GM18508 (cell line): ENCODE measurements around the gene SLC10A7.

Experiments
- ATAC-seq: cut with Tn5 transposase; IDR thresholded peaks from one replicate; pipeline ENCODE4 v1.9.1; 2021; ENCODE audit warnings: moderate number of reproducible peaks; ENCODE audit not compliant: insufficient read depth, unreplicated experiment

SLC10A7 gene

DNA sequence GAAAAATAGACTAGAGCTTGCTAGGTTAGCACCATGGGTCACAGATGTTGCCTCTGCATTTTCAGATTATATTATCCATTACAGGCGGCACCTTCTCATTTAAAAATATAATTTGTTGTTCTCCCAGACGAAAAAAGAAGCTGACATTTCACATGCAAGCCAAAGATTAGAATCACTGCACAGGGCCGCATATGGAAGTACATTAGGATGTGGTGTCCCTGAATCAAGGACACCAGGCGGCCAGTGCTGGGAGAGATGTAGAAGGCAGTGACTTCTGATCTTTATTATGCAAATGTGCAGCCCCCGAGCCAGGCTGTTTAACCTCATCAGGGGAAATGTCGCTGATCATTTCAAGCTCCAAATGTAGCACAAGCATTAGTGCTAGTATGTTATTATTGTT, 284.6 kb downstream of the SLC10A7 start:
- no peak for ATAC-seq

DNA sequence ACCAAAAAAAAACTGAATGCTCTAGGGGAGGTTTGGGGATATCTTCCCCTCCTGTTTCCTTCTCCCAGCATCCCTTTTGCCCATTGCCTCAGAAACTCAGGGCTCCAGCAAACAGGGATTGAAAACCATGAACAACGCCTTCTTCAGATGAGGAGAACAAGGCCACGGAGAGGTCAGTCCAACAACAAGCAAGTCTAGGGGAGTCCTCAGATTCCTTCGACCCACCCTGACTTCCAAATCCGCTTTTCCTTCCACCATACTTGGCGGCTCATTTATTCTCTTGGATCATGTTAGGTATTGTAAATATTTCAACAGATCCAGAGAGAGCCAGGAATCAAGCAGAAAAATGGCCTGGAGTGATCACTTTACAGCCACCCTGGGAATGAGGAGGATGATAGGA, 285.5 kb downstream of the SLC10A7 start:
- ATAC-seq = no peak

DNA sequence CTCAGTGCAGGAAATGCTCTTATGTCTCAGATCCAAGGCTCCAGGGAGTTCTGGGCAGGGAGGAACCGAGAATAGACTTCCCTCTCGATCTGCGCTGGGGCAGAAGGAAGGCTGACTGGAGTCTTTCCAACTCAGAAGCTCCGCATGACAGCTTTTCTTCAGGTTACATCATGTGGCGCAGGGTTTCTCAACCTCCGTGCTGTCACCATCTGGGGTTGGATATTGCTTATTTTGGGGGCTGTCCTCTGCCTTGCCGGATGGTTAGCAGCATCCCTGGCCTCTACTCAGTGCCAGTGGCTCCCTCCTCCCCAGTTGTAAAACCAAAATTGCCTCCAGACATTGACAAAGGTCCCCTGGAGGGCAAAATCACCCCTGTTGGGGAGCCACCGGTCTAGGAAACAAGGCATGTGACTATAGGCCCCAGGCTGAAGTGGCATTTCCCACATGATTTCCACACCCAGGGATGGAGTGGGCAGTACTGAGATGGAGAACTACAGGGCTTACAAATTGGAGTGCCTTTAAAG, 286.0 kb downstream of the SLC10A7 start:
- ATAC-seq = no peak

DNA sequence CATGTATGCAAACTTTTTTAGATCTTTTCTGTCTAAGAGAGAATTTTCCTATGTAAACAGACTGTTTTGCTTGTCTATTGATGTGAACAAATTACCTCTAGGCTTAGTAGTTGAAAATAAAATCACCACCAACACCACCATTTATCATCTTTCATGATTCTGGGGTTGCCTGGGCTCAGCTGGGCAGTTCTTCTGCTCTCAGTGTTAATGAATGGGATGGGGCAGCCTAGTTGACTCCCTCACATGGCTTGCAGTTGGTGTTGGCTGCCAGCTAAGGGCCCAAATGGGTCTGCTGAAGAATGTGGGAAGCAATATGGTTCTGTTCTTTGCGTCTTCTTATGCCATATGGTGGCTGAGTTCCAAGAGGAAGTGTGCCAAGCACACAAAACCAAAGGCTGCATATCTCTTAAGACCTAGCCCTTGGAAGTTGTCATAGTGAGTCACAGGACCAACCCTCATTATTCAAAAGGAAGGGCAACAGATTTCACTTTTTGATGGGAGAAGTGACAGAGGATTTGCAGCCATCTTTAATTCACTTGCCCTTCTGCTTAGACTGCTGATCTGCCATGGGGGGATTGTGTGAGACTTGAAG, 289.5 kb downstream of the SLC10A7 start:
- no peak for ATAC-seq

DNA sequence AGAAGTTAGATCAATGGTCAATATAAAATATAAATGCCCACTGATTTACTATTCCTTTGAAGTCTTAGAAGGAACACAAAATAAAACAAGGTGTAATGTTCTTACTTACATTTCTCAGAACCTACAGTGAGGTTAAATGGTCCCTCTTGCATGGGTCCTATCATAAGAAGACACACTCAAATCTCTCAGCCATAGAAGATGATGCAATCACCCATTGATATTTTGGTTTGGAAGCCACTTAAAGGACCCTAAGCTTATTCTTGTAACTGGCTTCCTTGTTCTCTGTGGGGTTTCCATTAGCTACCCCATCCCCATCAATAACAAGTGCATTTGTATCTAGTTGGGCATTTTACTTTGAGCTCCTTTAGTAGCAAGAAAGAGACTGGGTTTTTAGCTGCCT, 292.3 kb downstream of the SLC10A7 start:
- no peak for ATAC-seq

DNA sequence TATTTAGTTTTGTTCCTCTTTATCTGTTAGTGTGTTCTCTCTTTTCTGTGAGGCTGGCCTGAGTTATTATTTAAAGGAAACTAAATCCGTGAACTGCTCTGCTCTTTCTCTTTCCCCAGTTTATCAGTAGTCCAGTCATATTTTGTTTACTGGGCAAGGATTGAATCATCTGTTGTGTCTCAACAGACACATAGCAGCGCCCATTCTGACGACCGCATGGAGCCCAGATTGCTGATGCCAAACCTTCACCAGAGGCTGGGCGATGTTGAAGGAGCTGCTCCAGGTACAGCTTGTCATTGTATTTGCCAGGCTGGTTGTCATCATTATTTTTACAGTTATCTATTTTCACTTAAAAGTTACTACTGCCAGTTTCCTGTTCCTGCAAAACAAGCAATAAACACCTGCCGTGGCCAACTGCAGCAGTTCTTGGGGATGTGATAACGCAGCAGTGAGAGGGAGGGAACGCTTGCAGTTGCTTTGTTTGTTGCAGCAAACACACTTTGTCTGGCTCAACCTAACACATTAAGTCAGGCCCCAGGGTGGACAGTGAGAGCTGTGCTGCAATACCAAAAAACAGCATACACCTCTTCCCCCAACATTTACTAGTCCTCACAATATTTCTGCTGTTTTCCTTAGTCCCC, 297.3 kb downstream of the SLC10A7 start:
- no peak for ATAC-seq

DNA sequence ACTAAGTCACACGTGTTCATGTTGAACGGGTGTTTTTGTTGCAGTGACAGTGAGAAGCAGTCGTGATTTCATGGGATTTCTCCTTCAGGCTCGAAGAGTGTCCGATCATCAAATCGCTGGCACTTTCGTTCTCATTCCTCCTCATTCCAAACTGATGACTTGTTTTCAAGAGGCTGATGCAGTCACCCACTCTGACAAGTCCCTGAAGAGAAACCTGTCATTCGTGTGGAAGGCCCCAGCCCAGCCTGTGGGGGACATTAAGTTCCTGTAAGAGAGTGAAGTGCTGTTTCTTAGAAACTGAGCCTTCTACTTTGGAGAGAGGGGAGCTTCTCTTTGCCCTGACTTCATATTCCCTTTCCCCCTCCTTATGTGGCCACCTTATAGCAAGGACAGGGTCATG, 299.4 kb downstream of the SLC10A7 start:
- no peak for ATAC-seq

DNA sequence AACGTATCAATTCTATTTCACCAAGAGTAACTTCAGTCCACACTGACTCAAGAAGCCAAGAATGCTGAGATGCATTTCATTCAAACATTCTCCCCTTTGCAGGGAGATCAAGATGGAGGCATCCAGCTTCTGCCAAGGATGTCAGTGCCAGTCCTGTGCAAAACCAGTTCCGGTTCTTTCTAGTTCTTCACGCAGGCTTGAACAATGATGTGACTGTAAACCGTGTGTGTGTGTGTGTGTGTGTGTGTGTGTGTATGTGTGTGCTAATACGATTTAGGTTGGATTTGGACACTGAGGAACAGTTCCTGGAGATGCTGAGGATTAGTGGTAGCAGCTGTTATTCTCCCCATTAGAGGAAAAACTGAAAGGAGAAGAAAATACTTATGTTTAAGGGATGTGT, 307.5 kb downstream of the SLC10A7 start, which contains the start of gene REELD1:
Gene REELD1, plus strand, starts transcription at position 301 of the 400 bp plus-strand sequence. CDS start 2,415 bp downstream, outside the sequence.
- no peak for ATAC-seq

DNA sequence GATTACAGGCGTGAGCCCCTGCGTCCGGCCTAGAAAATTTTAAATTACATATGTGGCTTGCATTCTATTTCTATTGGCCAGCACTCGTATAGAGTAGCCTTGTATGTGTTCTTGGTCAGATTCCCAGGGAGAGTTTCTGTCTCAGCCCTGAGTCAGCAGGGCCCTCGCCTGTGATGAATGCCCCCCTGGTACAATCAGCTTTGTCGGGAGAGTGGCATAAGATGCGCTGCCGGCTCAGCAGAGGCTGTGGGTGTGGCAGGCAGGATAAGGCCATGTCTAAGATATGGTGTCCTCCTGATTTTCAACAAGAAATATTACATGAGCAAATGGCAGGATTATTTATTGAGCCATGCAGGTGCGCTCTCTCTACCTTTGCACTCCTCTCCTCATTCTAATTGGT, 309.0 kb downstream of the SLC10A7 start:
- no peak for ATAC-seq

DNA sequence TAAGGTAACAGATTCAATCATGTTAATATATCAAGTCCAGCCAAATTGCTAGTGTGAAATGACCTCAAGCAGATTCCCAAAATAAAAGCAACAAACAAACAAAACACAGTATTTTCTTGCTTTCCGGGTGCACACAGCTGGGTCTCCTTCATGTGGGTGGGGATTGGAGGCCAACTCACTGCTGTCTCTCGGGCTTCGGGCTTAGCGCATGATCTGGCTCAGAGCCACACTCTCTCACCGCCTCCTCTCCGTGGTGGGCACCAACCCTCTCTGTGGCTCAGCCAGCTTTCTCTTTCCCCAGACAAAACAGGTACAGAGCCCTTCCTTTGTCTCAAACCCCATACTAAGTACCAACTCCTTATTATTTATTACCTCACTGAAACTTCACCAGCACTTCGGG, 310.3 kb downstream of the SLC10A7 start:
- no peak for ATAC-seq

DNA sequence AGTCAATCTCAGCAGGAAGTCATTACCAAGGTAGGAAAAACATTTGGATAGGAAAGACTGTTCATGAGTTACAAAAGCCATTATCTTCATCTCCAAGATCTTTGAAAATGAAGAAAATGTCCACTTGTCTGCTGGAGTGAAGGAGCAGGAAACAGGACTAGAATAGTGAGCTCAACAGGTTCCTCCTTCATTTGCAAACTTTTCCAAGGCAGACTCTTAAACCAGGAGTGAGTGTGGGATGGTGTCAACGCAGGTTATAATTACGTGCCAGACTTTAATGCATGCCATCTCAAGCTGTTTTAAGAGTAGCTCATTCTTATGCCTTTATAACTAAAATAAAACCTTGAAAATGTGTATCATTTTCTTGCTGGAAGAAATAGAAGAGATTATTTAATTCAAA, 310.9 kb downstream of the SLC10A7 start:
- no peak for ATAC-seq

DNA sequence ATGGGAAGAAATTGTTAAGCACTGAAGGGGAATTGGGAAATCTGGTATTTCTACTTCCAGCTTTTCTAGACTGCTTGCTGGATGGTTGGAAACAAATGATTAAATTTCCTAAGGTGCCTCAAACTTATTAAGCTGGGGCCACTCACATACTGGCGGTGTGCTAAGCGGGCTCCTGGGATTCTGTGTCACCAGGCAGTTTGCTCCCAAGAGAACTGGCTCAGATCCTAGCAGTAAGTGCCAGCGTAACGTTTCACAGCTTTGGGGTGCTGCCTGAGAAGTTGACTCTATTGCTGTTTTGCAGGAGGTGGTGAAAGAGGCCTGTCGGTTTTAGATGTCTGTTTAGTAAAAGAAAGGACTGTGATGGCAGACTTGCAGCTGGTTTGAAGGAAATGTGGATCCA, 314.3 kb downstream of the SLC10A7 start:
- no peak for ATAC-seq
